A549 (cell line): ENCODE measurements around the gene KIF12. TPM values are rescaled to one million over a fixed set of nuclear protein-coding genes. Genes with fewer than 3 reads are reported as not detected.

Experiments
- ATAC-seq, 2 experiments: fragments of 200-7000 bp in 1 of 2; fragments of >200 bp in 1 of 2; cut with Nextera tagmentation in 1 of 2; cut with Tn5 transposase in 1 of 2; 3 replicates each; pipeline versions ENCODE4 v1.8.0 to v1.9.1; 2018 to 2020; ENCODE audit warnings: mild to moderate bottlenecking in 1 of 2, moderate library complexity in 1 of 2
- CTCF ChIA-PET: fragments of 300-600 bp; sonication (Branson Sonifier 250); formaldehyde crosslinking; extraction: SDS; loops from one replicate; lab custom pipeline; 2021; ENCODE audit warnings: antibody characterized with exemption, inconsistent platforms; lab: Yijun Ruan, JAX
- POLR2A ChIA-PET: fragments of 350-600 bp; formaldehyde crosslinking; extraction: SDS; loops from one replicate; lab custom pipeline; 2021; ENCODE audit warnings: antibody characterized with exemption, inconsistent platforms; lab: Yijun Ruan, JAX
- DNase-seq, 2 experiments: peaks; one replicate each; pipeline versions ENCODE4 v3.0.0 to v3.0.0-alpha.2; 2011 to 2016; ENCODE audit warnings: low read depth in 1 of 2, low spot score in 1 of 2
- FAIRE-seq: peaks from 2 replicates; lab custom pipeline; 2011; peaks lifted over from hg19 to GRCh38; lab: Jason Lieb, UNC
- H3K27ac ChIP-seq, 2 experiments: fragments of >200 bp; sonication (Bioruptor Twin); formaldehyde crosslinking; 3 replicates each; pipeline ENCODE4 v1.5.1; 2016 to 2017
- H3K4me1 ChIP-seq: fragments of >200 bp; sonication (Bioruptor Twin); formaldehyde crosslinking; 3 replicates; pipeline ENCODE4 v1.6.1; 2016
- H3K4me2 ChIP-seq: fragments of >200 bp; sonication (Bioruptor Twin); formaldehyde crosslinking; 3 replicates; pipeline ENCODE4 v1.6.1; 2016
- H3K4me3 ChIP-seq: fragments of >200 bp; sonication (Bioruptor Twin); formaldehyde crosslinking; 3 replicates; pipeline ENCODE4 v1.5.1; 2016
- H3K9me3 ChIP-seq: fragments of >200 bp; sonication (Bioruptor Twin); formaldehyde crosslinking; 3 replicates; pipeline ENCODE4 v1.6.1; 2016
- BCL3 ChIP-seq: fragments of >200 bp; sonication (Bioruptor Twin); formaldehyde crosslinking; IDR thresholded peaks from 3 replicates; pipeline ENCODE4 v1.6.1; 2016
- BHLHE40 ChIP-seq: IDR thresholded peaks from 2 replicates; pipeline ENCODE4 v1.6.1; 2012; ENCODE audit warnings: low read depth, low read length, inconsistent platforms
- CBX2 ChIP-seq: fragments of 200-600 bp; sonication (generic); IDR thresholded peaks from 2 replicates; pipeline ENCODE4 v1.6.1; 2016; ENCODE audit warnings: low read depth, mild to moderate bottlenecking, borderline replicate concordance
- CHD2 ChIP-seq: fragments of 150-350 bp; IDR thresholded peaks from 2 replicates; pipeline ENCODE4 v1.6.1; 2014; ENCODE audit warnings: low read length; ENCODE audit not compliant: partially characterized antibody
- FOSL2 ChIP-seq, 2 experiments: fragments of 450-650 bp in 1 of 2; fragments of >200 bp in 1 of 2; sonication (Bioruptor Twin) in 1 of 2; formaldehyde crosslinking; IDR thresholded peaks; 2 replicates each; pipeline versions ENCODE4 v1.5.0 to v1.6.1; 2016 to 2020; ENCODE audit warnings: mild to moderate bottlenecking in 1 of 2, moderate library complexity in 1 of 2
- HES2 ChIP-seq: fragments of >200 bp; sonication (Bioruptor Twin); formaldehyde crosslinking; IDR thresholded peaks from 2 replicates; pipeline ENCODE4 v1.6.1; 2016
- HEYL ChIP-seq: fragments of 250-450 bp; sonication (Bioruptor Pico); IDR thresholded peaks from 2 replicates; pipeline ENCODE4 v1.8.0; 2021; ENCODE audit warnings: mild to moderate bottlenecking, moderate library complexity
- KDM5A ChIP-seq: fragments of 200-600 bp; sonication (generic); IDR thresholded peaks from 2 replicates; pipeline ENCODE4 v1.6.1; 2016; ENCODE audit warnings: antibody characterized with exemption, mild to moderate bottlenecking
- MAFK ChIP-seq: fragments of 450-650 bp; IDR thresholded peaks from 2 replicates; pipeline ENCODE4 v1.6.1; 2014; ENCODE audit not compliant: partially characterized antibody
- MYC ChIP-seq: IDR thresholded peaks from 2 replicates; pipeline ENCODE4 v1.6.1; 2012; ENCODE audit warnings: mild to moderate bottlenecking, inconsistent platforms, low read length, improper control_type of control experiment, borderline replicate concordance
- NFE2L2 ChIP-seq: fragments of 150-350 bp; conservative IDR thresholded peaks from 2 replicates; pipeline ENCODE4 v1.6.1; 2014; ENCODE audit warnings: low read length
- POLR2AphosphoS2 ChIP-seq: conservative IDR thresholded peaks from 2 replicates; pipeline ENCODE4 v1.6.1; 2012; ENCODE audit warnings: low read length, improper control_type of control experiment, inconsistent platforms
- RAD21 ChIP-seq, 2 experiments: fragments of >200 bp in 1 of 2; sonication (Bioruptor Twin) in 1 of 2; formaldehyde crosslinking in 1 of 2; IDR thresholded peaks in 1 of 2; conservative IDR thresholded peaks in 1 of 2; 2 replicates in 1 of 2; 3 replicates in 1 of 2; pipeline ENCODE4 v1.6.1; 2012 to 2018; ENCODE audit warnings: inconsistent platforms in 1 of 2
- RFX5 ChIP-seq: fragments of 450-650 bp; IDR thresholded peaks from 2 replicates; pipeline ENCODE4 v1.7.1; 2014; ENCODE audit warnings: antibody characterized with exemption, mild to moderate bottlenecking, moderate library complexity
- RNF2 ChIP-seq: fragments of 200-600 bp; sonication (generic); IDR thresholded peaks from 2 replicates; pipeline ENCODE4 v1.6.1; 2016; ENCODE audit warnings: low read depth, mild to moderate bottlenecking, antibody characterized with exemption, moderate library complexity, borderline replicate concordance
- SMC3 ChIP-seq: fragments of >200 bp; sonication (Bioruptor Twin); formaldehyde crosslinking; IDR thresholded peaks from 3 replicates; pipeline ENCODE4 v1.6.1; 2018; ENCODE audit warnings: inconsistent platforms
- USF2 ChIP-seq: fragments of 450-650 bp; IDR thresholded peaks from 2 replicates; pipeline ENCODE4 v1.6.1; 2014; ENCODE audit warnings: antibody characterized with exemption
- ZC3H11A ChIP-seq: fragments of 450-650 bp; IDR thresholded peaks from 2 replicates; pipeline ENCODE4 v1.6.1; 2014; ENCODE audit warnings: antibody characterized with exemption, mild to moderate bottlenecking
- ZNF302 ChIP-seq: fragments of 250-450 bp; sonication (Bioruptor Pico); IDR thresholded peaks from 2 replicates; pipeline ENCODE4 v1.9.0; 2021; ENCODE audit warnings: inconsistent platforms, mild to moderate bottlenecking, moderate library complexity
- WGBS: methylation state at CpG from one replicate; pipeline ENCODE4 v1.1.6; 2017; ENCODE audit errors: missing lambda C conversion rate; 5-methylcytosine and 5-hydroxymethylcytosine counted together
- polyA plus RNA-seq, 4 experiments: library from polyadenylated mRNA; depleted of rRNA in 3 of 4; stranded (reverse); fragments of >200 nt; fragmentation: RNase III in 1 of 4; extraction: RNeasy Plus Mini Kit Qiagen cat#74134 plus additional on column Dnase treatment in 1 of 4; gene quantifications; 2 replicates in 3 of 4; 3 replicates in 1 of 4; pipeline ENCODE4 v1.2.3, GENCODE V29; 2011 to 2017
- TF ChIP-seq, protein P1 (sequence below): fragments of 200-600 bp; sonication (generic); IDR thresholded peaks from 2 replicates; pipeline ENCODE4 v1.6.1; 2016; ENCODE audit warnings: antibody characterized with exemption, mild to moderate bottlenecking, moderate library complexity

The KIF12 gene
- polyA plus RNA-seq, 2 of the 4 experiments (the other 2 are of a cell fraction) = 6.0 to 6.3 TPM

DNA sequence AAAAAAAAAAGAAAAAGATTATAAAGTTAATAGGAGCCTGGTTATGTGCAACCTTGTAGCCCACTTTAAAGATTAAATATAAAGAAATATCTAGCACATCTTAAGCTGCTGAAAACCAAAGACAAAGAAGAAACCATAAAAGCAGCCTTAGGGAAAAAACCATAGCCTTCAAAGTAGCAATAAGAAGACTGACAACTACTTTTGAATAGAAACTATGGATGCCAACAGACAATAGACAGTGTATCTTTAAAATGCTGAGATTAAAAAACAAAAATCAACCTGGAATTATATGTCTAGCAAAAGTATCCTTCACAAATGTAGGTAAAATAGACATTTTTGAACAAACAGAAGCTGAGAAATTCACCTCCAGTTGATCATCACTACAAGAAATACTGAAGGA lies 3.4 kb upstream of the KIF12 start (continued):
- TF ChIP-seq, protein P1, sequence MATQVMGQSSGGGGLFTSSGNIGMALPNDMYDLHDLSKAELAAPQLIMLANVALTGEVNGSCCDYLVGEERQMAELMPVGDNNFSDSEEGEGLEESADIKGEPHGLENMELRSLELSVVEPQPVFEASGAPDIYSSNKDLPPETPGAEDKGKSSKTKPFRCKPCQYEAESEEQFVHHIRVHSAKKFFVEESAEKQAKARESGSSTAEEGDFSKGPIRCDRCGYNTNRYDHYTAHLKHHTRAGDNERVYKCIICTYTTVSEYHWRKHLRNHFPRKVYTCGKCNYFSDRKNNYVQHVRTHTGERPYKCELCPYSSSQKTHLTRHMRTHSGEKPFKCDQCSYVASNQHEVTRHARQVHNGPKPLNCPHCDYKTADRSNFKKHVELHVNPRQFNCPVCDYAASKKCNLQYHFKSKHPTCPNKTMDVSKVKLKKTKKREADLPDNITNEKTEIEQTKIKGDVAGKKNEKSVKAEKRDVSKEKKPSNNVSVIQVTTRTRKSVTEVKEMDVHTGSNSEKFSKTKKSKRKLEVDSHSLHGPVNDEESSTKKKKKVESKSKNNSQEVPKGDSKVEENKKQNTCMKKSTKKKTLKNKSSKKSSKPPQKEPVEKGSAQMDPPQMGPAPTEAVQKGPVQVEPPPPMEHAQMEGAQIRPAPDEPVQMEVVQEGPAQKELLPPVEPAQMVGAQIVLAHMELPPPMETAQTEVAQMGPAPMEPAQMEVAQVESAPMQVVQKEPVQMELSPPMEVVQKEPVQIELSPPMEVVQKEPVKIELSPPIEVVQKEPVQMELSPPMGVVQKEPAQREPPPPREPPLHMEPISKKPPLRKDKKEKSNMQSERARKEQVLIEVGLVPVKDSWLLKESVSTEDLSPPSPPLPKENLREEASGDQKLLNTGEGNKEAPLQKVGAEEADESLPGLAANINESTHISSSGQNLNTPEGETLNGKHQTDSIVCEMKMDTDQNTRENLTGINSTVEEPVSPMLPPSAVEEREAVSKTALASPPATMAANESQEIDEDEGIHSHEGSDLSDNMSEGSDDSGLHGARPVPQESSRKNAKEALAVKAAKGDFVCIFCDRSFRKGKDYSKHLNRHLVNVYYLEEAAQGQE = no peak
- TF ChIP-seq SMC3 (no peak), ZC3H11A (no peak)

- TF ChIP-seq RNF2 (no peak), FOSL2 (IDR thresholded peaks at IDR 0.05) (no peak), FOSL2 (CRISPR knock-in tag; IDR thresholded peaks at IDR 0.05) (0 out of 2 replicates have a peak, but pooled peaks have one; percentile 7)
- peak overlapping the region; percentile 99; the same call in 1 of the 3 replicates for H3K4me2 ChIP-seq
- no peak overlapping the region for H3K4me3 ChIP-seq
- FAIRE-seq (no peak), DNase-seq (no peak), ATAC-seq (no peak)
- H3K27ac ChIP-seq = peak overlapping the region in 1 of 2 experiments; percentile 91; a peak in 2 of 6 replicates
- peaks cover 40% of the 10 kb centered on the region for H3K4me1 ChIP-seq
- POLR2A ChIA-PET = no interaction called here
- H3K9me3 ChIP-seq = peaks cover 29% of the 10 kb centered on the region
- CTCF ChIA-PET = interaction anchor here (0.6 to 3.5 kb wide), 7 partner anchors 10 to 581 kb away, joined by 3 to 29 read pairs (median 7); partner anchors contain the start of gene COL27A1
- 95% methylated on average over 1 of the region's 1 CpG for WGBS
These were observed 1.4 kb upstream of the KIF12 start for GRCh38 chr9:114100536-114100935.

- ATAC-seq (no peak), FAIRE-seq (no peak), DNase-seq (no peak)
- WGBS = 63% methylated on average over 1 of the region's 2 CpGs
- ChIA-PET POLR2A (no interaction called here), CTCF (interaction anchor here (1.0 to 3.5 kb wide), 6 partner anchors 8 to 191 kb away, joined by 3 to 29 read pairs (median 7); no protein-coding TSS in a partner anchor)
- H3K4me1 ChIP-seq = peaks cover 33% of the 10 kb centered on the region
- H3K27ac ChIP-seq = peak overlapping the region; percentile 71 to 91; a peak in 5 of 6 replicates
- H3K4me3 ChIP-seq = no peak overlapping the region
- peak overlapping the region; percentile 99 for H3K4me2 ChIP-seq
- peaks cover 29% of the 10 kb centered on the region for H3K9me3 ChIP-seq
- no peak for TF ChIP-seq BHLHE40
- TF ChIP-seq CBX2 = no peak
- TF ChIP-seq HES2 = no peak
- no peak for TF ChIP-seq HEYL
- TF ChIP-seq CHD2 = no peak
- TF ChIP-seq USF2 = no peak
- TF ChIP-seq NFE2L2 = no peak
- no peak for TF ChIP-seq MAFK
- TF ChIP-seq KDM5A = no peak
- TF ChIP-seq MYC = no peak
- no peak for TF ChIP-seq ZNF302
- no peak for TF ChIP-seq POLR2AphosphoS2
- no peak for TF ChIP-seq RFX5
- no peak for TF ChIP-seq BCL3
- no peak for TF ChIP-seq RAD21 (conservative IDR thresholded peaks at IDR 0.05 in 1 of 2, IDR thresholded peaks at IDR 0.05 in 1 of 2)
- TF ChIP-seq, all 56 proteins: peak for 0
These were observed 678 bp upstream of the KIF12 start for GRCh38 chr9:114099669-114100270.
